Activated CD8-positive, alpha-beta memory T cell treated with anti-CD3 and anti-CD28 coated beads, Interleukin-2, amount 50 U/mL, for 24 hours (primary cell): ENCODE results near the gene TSPEAR.
"Not testable (repeated sequence)": the region's sequence is repeated elsewhere in the genome, so short reads cannot be mapped to it uniquely, and the experiment has no call there.

Experiments
- DNase-seq: peaks from one replicate; pipeline ENCODE4 v3.0.0-alpha.2; 2020; ENCODE audit errors: extremely low read depth

TSPEAR gene

GRCh38 chr21:44627181-44627822 is 84.1 kb downstream of the TSPEAR start:
- DNase-seq, result not testable (repeated sequence)

- DNase-seq, result no peak
Measured at GRCh38 chr21:44626673-44627143, 84.7 kb downstream of the TSPEAR start, which contains the start of gene KRTAP10-9. KRTAP10-9 (plus strand) TSS chr21:44627093; CDS start chr21:44627172, 79 bp downstream.

- DNase-seq, result no peak
Measured at GRCh38 chr21:44626262-44626661, 85.1 kb downstream of the TSPEAR start.

GRCh38 chr21:44625756-44626155 is 85.6 kb downstream of the TSPEAR start:
- no peak for DNase-seq

GRCh38 chr21:44623575-44623974 is 87.8 kb downstream of the TSPEAR start:
- no peak for DNase-seq

- no peak for DNase-seq
Measured at GRCh38 chr21:44619886-44620285, 91.5 kb downstream of the TSPEAR start.

GRCh38 chr21:44618909-44619308 is 92.5 kb downstream of the TSPEAR start:
- peak; percentile 30 for DNase-seq

GRCh38 chr21:44618504-44618903 is 92.9 kb downstream of the TSPEAR start:
- no peak for DNase-seq

GRCh38 chr21:44617071-44617501 is 94.3 kb downstream of the TSPEAR start:
- DNase-seq, result no peak

GRCh38 chr21:44616591-44616926 is 94.8 kb downstream of the TSPEAR start:
- DNase-seq, result no peak

GRCh38 chr21:44615911-44616590 is 95.3 kb downstream of the TSPEAR start:
- no peak for DNase-seq

GRCh38 chr21:44615466-44615865 is 95.9 kb downstream of the TSPEAR start:
- no peak for DNase-seq

GRCh38 chr21:44614961-44615391 is 96.4 kb downstream of the TSPEAR start:
- no peak for DNase-seq

GRCh38 chr21:44614161-44614631 is 97.2 kb downstream of the TSPEAR start:
- no peak for DNase-seq

- no peak for DNase-seq
Measured at GRCh38 chr21:44613386-44614155, 97.8 kb downstream of the TSPEAR start.

- no peak for DNase-seq
Measured at GRCh38 chr21:44612669-44613229, 98.6 kb downstream of the TSPEAR start.

GRCh38 chr21:44612029-44612486 is 99.3 kb downstream of the TSPEAR start, which contains the start of gene KRTAP10-8:
KRTAP10-8 (plus strand) TSS chr21:44612079; CDS start chr21:44612101, 22 bp downstream.
- DNase-seq, result no peak

GRCh38 chr21:44611551-44611950 is 99.8 kb downstream of the TSPEAR start:
- DNase-seq, result no peak

- DNase-seq, result not testable (repeated sequence)
Measured at GRCh38 chr21:44610157-44610843, 101.1 kb downstream of the TSPEAR start.

- no peak for DNase-seq
Measured at GRCh38 chr21:44609193-44609592, 102.2 kb downstream of the TSPEAR start.

GRCh38 chr21:44606495-44606894 is 104.9 kb downstream of the TSPEAR start:
- DNase-seq, result no peak
